ENCODE measurements around the gene CNPY1.

Gene CNPY1

DNA sequence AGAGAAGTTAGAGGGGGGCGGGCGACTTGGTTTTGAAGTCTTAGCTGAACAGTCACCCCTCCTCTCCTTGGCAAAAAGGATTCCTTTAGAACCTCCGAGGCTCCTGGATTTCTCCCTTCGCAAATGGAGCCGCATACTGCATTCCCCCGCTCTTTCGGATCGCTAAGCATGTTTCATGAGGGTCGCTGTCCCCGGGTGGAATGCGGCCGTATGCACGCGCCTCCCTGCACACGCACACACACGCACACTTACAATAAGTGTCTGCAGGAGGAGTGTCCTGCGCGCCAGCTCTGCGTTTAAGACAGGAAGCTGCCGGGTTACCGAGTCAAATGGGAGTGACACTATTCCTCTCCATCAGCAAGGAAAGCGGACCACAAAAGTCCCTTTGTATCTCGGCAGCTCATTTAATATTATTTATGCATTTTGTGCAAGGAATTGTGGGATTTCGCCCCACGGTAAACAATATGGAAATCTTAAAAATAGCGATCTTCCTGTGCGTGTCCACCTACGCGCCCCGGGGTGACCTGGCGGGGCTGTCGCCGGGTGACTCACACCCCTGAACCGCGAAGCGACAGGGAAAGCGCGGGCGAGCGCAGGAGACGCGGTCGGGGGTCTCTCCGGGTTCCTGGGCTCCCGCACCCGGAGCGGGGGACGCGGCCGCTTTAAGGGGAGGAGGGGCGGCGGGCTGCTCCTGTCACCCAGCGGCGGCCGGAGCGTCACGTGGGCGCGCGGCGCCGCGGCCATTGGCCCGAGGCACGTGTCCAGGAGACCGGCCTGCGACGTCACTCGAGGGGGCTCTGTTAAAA, 89.4 kb downstream of the CNPY1 start:
- TF ChIP-seq, protein P1, sequence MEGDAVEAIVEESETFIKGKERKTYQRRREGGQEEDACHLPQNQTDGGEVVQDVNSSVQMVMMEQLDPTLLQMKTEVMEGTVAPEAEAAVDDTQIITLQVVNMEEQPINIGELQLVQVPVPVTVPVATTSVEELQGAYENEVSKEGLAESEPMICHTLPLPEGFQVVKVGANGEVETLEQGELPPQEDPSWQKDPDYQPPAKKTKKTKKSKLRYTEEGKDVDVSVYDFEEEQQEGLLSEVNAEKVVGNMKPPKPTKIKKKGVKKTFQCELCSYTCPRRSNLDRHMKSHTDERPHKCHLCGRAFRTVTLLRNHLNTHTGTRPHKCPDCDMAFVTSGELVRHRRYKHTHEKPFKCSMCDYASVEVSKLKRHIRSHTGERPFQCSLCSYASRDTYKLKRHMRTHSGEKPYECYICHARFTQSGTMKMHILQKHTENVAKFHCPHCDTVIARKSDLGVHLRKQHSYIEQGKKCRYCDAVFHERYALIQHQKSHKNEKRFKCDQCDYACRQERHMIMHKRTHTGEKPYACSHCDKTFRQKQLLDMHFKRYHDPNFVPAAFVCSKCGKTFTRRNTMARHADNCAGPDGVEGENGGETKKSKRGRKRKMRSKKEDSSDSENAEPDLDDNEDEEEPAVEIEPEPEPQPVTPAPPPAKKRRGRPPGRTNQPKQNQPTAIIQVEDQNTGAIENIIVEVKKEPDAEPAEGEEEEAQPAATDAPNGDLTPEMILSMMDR (IDR thresholded peaks at IDR 0.05; ENCODE audit: borderline replicate concordance, extremely low read depth, low read length, poor library complexity, severe bottlenecking): no peak
- no peak for TF ChIP-seq EZH2 (IDR thresholded peaks at IDR 0.05; ENCODE audit: borderline replicate concordance, low read depth, low read length, severe bottlenecking)
- Histone ChIP-seq H3K4me2 (ENCODE audit: insufficient read depth, low read length) (no peak overlapping the region), H3K4me3 (ENCODE audit: low read depth in 1 of 2, low read length in 2 of 2) (no peak overlapping the region), H3K4me1 (ENCODE audit: insufficient read depth, low read length) (no peaks in the 10 kb centered on the region), H2AFZ (ENCODE audit: low read depth, low read length) (no peak overlapping the region), H3K27me3 (ENCODE audit: insufficient read depth, low read length, poor library complexity) (peaks cover 9% of the 10 kb centered on the region), H3K9me3 (ENCODE audit: insufficient read depth, low read length, severe bottlenecking) (no peaks in the 10 kb centered on the region), H3K36me3 (ENCODE audit: insufficient read depth, low read length) (no peaks in the 10 kb centered on the region), H4K20me1 (ENCODE audit: insufficient read depth, low read length) (no peaks in the 10 kb centered on the region), H3K79me2 (ENCODE audit: insufficient read depth, low read length) (no peaks in the 10 kb centered on the region), H3K27ac (ENCODE audit: low read length) (no peak overlapping the region), H3K9ac (ENCODE audit: low read depth, low read length) (no peak overlapping the region)
- DNase-seq (no peak), ATAC-seq (ENCODE audit: insufficient read depth, low read depth) (no peak)

DNA sequence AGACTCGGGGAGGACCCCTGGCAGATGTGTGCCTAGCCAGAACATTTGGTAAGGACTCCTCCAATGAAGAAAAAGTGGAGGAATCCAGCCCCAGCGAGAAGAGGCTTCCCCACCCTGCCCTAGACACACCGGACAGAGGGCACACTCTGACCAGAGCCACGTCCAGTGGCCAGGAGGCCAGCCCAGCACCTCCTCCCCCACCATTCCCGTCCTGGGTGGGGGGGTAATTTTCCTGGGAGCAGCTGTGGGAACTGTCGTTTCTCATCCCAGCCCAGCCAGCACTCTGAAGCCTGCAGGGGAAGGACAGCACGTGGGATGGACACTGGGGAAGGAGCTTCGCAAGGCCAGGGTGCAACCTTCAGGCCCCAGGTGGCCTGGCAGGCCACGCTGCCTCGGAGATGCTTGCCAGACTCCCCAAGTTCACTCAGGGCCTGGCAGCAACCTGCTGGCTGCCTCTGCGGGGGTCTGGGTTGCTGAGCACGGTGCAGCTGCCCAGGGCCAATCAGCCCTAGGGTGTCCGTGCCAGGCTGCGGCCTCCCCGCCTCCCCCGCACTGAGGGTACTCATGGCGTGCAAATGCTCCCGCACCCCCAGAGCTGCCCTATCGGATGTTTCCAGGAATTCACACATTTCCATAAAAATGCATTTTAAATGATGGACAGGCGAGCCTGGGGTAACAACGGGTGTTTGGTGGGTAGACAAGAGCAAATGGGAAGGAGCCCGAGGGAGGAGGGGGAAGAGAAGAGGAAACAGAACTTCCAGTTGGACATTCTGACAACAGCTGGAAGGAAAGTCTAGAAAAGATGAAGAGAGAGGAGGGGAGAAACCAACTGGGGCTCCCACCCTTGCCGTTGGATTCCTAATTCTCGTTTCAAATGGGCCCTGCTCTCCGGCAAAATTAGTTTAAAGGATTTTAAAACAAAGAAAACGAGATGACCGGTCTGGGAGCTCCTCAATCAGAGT, 90.3 kb downstream of the CNPY1 start:
- no peak for TF ChIP-seq EZH2 (IDR thresholded peaks at IDR 0.05; ENCODE audit: borderline replicate concordance, low read depth, low read length, severe bottlenecking)
- TF ChIP-seq, protein P1 (IDR thresholded peaks at IDR 0.05; ENCODE audit: borderline replicate concordance, extremely low read depth, low read length, poor library complexity, severe bottlenecking): no peak
- no peak overlapping the region for H3K4me3 ChIP-seq (ENCODE audit: low read depth in 1 of 2, low read length in 2 of 2)
- no peaks in the 10 kb centered on the region for H3K36me3 ChIP-seq (ENCODE audit: insufficient read depth, low read length)
- H3K79me2 ChIP-seq (ENCODE audit: insufficient read depth, low read length): no peaks in the 10 kb centered on the region
- no peaks in the 10 kb centered on the region for H3K9me3 ChIP-seq (ENCODE audit: insufficient read depth, low read length, severe bottlenecking)
- peaks cover 12% of the 10 kb centered on the region for H3K27me3 ChIP-seq (ENCODE audit: insufficient read depth, low read length, poor library complexity)
- no peak for DNase-seq
- H3K9ac ChIP-seq (ENCODE audit: low read depth, low read length): no peak overlapping the region
- H4K20me1 ChIP-seq (ENCODE audit: insufficient read depth, low read length): no peaks in the 10 kb centered on the region
- no peak for ATAC-seq (ENCODE audit: insufficient read depth, low read depth)
- no peak overlapping the region for H3K4me2 ChIP-seq (ENCODE audit: insufficient read depth, low read length)
- no peaks in the 10 kb centered on the region for H3K4me1 ChIP-seq (ENCODE audit: insufficient read depth, low read length)
- H3K27ac ChIP-seq (ENCODE audit: low read length): no peak overlapping the region
- no peak overlapping the region for H2AFZ ChIP-seq (ENCODE audit: low read depth, low read length)

DNA sequence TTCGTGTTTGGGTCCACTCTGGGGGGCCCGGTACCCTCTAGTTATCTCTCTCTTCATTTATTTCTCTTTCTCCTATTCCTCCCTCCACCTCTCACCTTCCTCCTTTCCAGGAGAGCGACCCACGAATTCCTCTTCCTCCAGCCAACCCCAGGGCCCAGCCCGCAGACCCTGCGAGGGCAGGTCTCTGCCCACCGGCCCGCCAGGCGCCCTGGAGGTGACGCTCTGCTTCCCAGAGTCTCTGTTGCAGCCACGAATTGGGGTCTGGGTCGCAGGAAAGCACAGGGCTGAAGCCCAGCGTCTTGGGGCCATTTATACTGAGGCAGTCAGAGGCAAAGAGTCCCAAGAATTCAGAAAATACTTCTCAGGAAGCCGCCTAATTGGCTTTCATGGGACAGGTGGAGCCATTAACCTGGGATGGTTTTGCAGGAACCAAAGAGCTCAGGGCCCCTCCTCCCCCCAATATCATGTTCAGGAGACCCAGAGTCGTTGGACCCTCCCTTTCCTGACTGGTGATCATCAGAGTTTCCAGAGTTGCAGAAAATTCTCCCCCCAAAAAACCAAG, 91.1 kb downstream of the CNPY1 start:
- no peaks in the 10 kb centered on the region for H4K20me1 ChIP-seq (ENCODE audit: insufficient read depth, low read length)
- H3K9me3 ChIP-seq (ENCODE audit: insufficient read depth, low read length, severe bottlenecking): no peaks in the 10 kb centered on the region
- H3K27me3 ChIP-seq (ENCODE audit: insufficient read depth, low read length, poor library complexity): peaks cover 12% of the 10 kb centered on the region
- H3K4me2 ChIP-seq (ENCODE audit: insufficient read depth, low read length): no peak overlapping the region
- DNase-seq: no peak
- H3K4me3 ChIP-seq (ENCODE audit: low read depth in 1 of 2, low read length in 2 of 2): no peak overlapping the region
- H3K27ac ChIP-seq (ENCODE audit: low read length): no peak overlapping the region
- no peaks in the 10 kb centered on the region for H3K36me3 ChIP-seq (ENCODE audit: insufficient read depth, low read length)
- no peak for ATAC-seq (ENCODE audit: insufficient read depth, low read depth)
- H3K4me1 ChIP-seq (ENCODE audit: insufficient read depth, low read length): no peaks in the 10 kb centered on the region
- H3K79me2 ChIP-seq (ENCODE audit: insufficient read depth, low read length): no peaks in the 10 kb centered on the region
- no peak overlapping the region for H3K9ac ChIP-seq (ENCODE audit: low read depth, low read length)
- TF ChIP-seq, protein P1 (IDR thresholded peaks at IDR 0.05; ENCODE audit: borderline replicate concordance, extremely low read depth, low read length, poor library complexity, severe bottlenecking): no peak
- TF ChIP-seq EZH2 (IDR thresholded peaks at IDR 0.05; ENCODE audit: borderline replicate concordance, low read depth, low read length, severe bottlenecking): no peak
- H2AFZ ChIP-seq (ENCODE audit: low read depth, low read length): no peak overlapping the region

Data from DND-41 (cell line).